HTR-8/SVneo (cell line): ENCODE results near the gene IFI27.

Experiments
- DNase-seq: peaks from one replicate; pipeline ENCODE4 v3.0.0; 2011; ENCODE audit warnings: low spot score, mixed read lengths; ENCODE audit not compliant: insufficient read length
- FAIRE-seq: peaks from 2 replicates; lab custom pipeline; 2011; peaks lifted over from hg19 to GRCh38; lab: Jason Lieb, UNC

The IFI27 gene

DNA sequence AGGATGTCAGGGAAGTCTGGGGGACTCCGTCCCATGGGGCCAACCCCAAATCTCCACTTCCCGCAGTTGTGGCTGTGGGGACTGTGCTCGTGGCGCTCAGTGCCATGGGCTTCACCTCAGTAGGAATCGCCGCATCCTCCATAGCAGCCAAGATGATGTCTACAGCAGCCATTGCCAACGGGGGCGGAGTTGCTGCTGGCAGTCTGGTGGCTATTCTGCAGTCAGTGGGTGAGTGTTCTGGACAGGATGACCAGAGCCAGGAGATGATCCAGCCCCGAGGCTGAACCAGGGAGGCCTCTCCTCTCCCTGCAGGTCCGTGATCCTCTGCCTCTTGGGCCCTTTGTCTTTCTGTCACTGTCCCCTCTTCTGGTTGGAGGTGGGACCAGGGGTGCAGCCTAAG, 8.8 kb upstream of the IFI27 start:
- FAIRE-seq (no peak), DNase-seq (no peak)

DNA sequence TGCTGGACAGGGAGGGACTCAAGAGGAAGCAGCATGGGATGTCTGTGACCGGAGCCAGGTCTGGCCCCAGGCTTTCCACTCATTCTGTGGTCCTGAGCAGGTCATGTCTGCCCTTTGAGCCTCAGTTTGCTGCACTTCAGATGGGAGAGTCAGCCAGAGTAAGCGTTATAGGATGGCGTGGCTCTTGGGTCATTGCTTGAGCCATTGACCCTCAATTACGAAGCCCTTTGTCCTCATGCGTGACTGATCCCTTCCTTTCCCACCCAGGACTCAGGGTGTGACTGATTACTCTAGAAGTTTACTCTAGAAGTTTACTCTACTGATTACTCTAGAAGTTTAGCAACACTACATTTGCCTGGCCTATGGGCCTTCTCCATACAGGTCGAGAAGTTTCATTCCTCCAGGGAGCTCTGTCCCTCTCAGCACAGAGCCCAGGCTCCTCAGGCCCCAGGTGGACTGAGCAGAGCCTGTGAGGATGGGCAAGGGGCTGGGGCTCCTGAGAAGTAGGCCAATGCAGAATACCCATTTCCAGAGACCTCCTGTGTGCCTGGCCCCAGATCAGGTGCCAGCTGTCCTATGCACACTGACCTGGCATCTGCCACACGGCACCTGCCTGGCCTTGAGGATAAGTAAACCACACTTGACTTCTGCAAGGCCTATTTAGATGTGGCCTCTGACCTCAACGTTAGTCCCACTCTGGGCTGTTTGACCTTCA, 7.6 kb upstream of the IFI27 start:
- FAIRE-seq (no peak), DNase-seq (no peak)

DNA sequence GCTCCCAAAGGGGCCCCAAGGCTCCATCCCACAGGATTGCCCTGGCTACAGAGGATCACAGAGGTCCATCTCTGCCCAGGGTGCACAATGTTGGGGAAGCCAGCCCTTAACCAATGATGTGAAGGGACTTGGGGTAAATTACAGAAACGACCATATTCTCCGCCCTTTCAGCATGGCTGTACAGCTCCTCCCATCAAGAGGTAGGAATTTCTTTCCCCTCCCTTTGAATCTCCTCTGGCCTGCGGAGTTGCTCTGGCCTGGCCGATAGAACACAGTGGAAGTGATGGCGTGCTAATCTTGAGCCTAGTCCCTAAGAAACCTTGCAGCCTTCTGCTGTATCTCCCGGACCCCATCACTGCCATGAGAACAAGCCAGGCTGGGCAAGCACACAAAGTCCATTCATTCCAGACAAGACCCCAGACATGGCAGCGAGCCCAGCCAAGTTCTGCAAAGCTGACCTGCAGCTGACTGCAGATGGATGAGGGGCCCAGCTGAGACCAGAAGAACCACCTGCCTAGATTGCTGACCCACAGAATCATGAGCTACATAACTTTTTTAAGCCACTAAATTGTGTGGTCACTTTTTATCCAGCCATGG, 6.9 kb upstream of the IFI27 start:
- DNase-seq (no peak), FAIRE-seq (no peak)

DNA sequence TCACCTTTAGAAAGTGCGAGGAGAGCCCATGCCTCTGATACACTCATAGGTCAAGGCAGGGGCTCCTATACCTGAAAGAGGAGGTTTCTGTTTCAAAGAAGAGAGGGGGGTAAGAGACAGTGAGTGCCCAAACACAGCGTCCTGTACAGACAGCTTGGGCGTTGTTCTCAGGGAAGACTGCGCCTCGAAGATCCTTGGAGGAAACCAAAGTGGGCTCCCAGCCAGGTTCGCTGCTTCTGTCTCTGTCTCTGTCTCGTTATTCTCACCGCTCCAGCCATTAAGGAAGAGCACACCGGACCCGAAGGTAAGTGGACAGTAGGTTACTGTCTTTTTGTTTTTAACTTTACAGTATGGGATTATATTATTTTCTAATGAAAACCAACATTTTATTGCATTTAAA, 5.8 kb upstream of the IFI27 start:
- no peak for FAIRE-seq
- no peak for DNase-seq

DNA sequence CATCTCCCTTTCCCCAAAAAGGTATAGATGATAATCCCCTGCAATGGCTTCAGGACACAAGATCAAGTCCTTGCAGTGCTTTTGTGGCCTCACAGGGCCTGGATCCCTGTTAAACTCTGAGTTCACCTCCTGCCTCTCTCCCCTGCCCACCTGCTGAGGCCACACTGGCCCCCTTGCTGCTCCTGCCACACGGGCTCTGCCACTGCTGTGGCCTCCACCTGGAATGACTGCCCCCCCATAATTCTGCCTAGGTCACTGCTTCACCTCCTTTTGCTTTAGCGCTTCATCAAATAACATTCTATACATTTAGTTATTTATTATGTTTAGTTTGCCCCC, 653 bp upstream of the IFI27 start:
- DNase-seq (no peak), FAIRE-seq (no peak)

DNA sequence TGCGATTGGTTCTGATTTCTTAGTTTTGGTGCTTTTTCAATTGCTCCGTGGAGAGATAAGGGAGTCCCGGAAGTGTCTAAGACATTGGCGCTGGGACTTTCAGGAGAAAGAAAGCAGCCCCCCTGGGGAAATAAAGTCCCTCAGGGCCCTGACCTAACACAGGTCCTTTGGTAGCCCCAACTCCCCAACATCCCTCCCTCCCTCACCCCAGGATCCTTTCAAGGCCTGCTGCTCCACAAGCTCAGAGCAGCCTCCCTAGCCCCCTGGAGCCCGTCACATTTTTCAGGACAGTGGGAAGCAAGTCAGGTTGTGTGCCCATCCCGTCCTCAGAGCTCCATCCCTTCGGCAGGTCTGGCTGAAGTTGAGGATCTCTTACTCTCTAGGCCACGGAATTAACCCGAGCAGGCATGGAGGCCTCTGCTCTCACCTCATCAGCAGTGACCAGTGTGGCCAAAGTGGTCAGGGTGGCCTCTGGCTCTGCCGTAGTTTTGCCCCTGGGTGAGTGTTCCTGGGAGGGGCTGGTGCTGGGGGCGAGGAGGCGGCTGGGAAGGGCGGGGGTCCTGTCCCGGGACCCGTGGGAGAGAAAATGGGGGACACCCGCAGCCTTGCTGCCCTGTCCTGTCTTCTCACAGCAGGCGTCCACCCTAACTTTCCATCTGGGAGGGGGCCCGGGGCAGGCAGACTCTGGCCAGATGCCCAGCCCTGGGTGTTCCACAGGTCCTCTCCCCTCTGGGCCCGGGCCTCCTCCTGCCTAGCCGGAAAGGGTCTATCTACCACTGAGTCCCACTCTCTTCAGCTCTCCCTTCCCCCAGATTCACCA, 950 bp downstream of the IFI27 start:
- no peak for DNase-seq
- FAIRE-seq: no peak

DNA sequence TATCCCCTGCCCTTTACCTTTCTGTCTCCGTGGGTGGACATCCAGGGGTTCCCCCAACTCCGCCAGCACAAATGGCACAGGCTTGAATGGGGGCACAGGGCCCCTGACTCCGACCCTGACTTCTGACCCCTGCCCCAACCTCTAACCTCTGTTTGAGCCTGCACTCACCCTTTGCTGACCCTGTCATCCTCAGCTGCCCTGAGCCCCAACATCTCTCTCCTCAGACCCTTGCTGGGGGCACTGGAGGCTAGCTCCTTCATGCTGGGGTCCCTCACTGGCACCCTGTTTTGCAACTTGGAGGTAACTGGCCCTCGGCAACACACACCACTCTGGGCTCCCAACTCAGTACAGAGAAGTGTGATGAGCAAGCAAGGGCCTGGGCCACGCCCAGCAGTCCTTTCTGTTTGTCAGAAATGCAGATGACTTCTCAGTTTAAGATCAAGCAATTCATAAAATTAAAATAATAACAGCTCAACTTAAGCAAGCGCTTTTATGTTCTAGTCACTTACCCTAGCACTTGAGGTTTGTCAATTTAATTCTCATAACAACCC, 2.1 kb downstream of the IFI27 start:
- DNase-seq (no peak), FAIRE-seq (no peak)

DNA sequence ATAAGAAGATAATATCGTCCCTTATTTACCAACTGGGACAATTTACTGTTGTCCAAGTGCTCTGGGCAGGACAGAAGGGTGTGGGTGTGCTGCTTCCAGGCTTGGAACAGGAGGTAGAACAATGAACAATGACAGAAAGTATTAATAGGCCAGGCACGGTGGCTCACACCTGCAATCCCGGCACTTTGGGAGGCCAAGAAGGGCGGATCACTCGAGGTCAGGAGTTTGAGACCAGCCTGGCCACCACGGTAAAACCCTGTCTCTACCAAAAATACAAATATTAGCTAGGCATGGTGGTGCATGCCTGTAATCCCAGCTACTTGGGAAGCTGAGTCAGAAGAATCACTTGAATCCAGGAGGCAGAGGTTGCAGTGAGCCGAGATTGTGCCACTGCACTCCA, 2.5 kb downstream of the IFI27 start:
- DNase-seq (no peak), FAIRE-seq (no peak)

DNA sequence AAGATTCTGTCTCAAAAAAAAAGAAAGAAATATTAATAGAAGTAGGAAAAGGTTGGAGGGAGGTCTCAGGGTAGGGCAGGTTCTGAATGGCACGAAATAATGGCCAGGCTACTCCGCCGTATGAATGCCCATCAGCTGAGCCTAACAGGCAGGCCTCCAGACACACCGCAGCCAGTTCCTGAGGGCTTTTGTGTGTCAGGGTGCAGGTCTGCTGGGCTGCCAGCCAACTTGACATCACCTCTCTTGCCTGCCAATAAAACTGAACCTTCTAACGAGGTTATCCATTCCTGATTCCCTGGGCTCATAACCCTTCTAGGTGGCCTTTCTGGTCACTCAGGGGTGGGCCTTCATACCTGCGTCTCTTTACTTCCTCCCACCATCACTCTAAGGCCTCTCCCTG, 3.0 kb downstream of the IFI27 start:
- DNase-seq: no peak
- no peak for FAIRE-seq

DNA sequence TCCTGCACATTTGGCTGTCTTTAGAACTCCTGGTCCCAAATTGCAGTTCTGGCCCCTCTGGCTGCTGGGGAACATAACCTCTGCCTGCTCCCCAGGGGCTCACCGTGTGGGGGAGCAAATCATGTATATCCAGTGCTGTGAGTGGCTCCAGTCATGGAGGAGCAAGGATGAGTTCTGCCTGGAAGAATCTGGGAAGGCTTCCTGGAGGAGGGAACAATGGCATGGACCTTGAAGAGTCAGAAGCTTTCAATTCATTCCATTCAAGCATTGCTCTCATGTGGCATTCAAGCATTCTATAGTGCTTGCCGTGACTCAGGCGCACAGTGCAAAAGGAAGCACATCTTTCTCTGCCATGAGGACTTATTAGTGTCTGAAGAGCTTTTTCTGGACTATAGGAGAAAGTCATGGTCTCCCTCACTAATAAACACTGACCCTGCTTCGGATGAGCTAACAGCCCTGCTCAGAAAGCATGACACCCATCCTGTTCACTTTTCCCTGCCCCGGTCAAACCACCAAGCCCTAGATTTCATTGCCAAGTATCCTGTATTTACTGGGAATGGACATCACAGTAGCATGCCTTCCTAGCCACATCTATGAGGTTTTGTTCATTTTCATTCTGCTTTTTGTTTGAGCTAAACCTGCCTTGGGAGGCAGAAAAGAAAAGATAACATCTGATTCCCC, 3.5 kb downstream of the IFI27 start:
- no peak for FAIRE-seq
- no peak for DNase-seq

DNA sequence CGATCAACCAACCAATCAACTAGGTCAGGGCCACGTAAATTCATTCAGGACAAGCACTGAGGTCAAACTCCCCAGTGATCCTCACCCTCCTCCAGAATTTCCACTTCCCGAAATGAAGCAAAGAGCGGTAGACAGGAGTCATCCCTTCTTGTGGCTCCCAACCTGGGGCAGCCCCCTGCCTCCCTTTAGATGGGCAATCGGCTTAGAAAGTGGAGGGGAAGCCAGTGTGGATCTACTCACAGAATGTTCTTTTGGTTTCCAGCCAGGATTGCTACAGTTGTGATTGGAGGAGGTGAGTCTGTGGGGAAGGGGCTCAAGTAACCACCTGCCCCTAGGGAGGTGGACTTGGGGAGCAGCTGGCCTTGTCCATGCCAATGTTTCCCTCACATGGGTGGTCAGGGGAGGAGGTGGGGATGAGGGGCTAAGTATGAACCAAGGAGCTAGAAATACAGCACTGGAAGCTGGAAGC, 4.1 kb downstream of the IFI27 start:
- FAIRE-seq: no peak
- DNase-seq: no peak

DNA sequence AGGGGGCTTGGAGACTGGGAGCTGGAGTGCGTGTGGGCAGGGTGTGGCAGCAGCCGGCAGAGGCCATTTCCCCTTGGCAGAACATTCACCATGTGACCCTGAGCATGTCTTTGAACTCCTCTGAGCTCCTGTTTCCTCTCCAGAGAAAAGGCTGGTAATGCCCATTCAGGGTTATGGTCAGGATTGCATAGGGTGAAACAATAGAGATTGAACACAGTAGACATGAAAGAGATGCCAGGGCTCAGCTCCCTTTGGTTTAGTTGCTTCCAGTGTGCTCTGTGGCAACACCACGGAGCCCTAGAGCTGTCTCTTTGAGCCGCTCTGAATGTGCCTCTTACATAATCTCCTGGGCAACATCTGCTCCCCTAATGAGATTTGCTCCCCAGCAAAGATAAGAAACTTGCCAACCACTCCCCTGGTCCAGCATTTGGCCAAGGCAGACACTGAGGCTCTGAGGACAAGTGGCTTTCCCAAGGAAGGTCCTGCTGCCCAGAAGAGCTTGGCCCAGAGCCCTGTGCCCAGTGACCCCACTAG, 4.6 kb downstream of the IFI27 start:
- DNase-seq: no peak
- no peak for FAIRE-seq

DNA sequence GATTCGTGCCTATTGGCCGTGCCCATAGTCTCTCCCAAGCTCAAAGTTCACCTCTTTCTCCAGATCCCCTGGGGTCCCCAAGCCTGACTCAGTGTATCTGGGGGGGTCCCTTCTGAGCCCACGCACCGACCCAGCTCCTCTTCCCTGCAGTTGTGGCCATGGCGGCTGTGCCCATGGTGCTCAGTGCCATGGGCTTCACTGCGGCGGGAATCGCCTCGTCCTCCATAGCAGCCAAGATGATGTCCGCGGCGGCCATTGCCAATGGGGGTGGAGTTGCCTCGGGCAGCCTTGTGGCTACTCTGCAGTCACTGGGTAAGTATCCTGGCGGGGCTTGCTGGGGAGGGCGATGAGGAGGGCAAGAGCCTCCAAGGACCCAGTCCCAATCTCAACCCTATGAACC, 5.1 kb downstream of the IFI27 start:
- FAIRE-seq (no peak), DNase-seq (no peak)

DNA sequence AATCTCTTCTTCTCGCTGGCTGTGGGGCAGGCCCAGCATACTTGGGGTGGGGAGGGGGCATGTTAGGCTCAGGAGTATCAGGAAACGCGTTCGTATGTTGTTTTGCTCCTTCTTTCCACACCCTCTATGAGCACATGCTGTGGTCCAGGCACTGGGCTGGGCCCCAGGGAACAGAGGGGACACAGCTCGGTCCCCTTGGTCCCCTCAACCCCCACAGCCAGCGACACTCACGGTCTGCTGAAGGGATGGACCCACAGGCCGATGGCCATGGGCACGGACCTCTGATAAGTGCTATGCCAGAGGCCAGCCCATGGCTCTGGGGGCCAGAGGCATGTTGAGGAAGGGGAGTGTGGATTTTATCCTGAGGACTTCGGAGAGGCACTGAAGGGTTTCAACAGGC, 6.2 kb downstream of the IFI27 start:
- DNase-seq (no peak), FAIRE-seq (no peak)

DNA sequence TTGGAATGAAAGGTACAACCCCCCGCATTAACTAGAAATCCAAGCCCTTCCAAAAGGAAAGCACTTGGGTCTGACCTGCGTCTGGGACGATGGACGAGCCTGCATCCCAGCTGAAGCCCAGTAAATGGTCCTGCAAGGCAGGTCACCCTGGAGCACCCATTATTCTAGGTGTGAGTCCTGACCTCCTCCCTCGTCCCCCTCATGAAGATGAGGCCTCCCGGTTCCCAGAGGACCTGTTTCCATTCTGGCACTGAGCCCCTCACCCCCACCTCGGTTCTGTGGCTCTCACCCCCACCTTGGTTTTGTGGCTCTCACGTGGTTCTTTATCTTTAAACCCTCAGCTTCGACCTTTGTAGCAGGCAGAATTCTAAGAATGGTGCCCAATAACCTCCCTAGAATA, 7.3 kb downstream of the IFI27 start:
- FAIRE-seq (no peak), DNase-seq (no peak)

DNA sequence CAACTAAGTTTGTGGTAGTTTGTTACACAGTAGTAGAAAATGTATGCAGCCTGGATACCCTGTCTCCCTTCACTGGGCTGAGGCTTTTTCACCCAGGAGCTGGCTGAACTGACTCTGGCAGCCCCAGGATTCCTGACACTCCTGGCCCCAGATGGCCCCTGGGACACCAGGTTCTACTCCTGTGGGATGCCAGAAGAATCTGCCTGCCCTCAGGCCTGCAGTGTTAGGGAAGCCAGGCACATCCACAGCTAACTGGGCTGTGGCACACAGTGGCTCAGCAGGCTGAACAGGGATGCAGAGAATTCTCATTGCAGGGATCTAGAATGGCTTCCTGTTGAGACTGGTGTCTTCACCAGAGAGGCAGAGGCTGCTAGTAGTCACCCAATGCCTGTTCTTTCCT, 8.5 kb downstream of the IFI27 start:
- FAIRE-seq (no peak), DNase-seq (no peak)

DNA sequence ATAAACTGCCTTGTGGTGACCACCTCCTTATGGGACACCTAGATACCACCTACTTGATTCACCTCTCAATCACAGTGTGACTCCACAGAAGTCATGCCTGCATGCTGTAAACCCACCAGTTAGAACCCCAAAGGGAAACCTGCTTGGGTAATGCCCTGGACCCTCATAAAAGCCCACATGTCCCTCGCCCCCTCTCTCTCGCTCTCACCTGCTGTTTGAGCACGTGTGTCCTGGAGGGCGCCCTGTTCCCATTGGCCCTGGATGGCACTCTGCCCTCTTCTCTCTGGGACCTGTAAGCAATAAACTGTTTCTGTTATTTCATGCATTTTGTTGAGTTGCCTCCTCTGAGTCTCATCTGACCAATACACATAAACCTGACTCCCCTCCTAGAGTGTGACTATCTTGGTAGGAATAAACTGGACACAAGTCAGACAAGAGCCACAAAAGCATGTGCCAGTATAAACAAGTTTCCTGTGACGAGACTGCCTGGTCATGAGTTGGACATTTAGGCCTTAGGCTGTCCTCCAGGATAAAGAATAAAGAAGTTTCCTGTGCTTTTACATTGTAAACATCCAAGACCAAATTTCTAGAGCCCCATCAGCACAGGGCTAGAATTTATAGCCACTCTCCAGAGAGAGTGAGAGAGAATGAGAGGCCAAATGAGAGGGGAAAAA, 10.3 kb downstream of the IFI27 start:
- DNase-seq (no peak), FAIRE-seq (no peak)

DNA sequence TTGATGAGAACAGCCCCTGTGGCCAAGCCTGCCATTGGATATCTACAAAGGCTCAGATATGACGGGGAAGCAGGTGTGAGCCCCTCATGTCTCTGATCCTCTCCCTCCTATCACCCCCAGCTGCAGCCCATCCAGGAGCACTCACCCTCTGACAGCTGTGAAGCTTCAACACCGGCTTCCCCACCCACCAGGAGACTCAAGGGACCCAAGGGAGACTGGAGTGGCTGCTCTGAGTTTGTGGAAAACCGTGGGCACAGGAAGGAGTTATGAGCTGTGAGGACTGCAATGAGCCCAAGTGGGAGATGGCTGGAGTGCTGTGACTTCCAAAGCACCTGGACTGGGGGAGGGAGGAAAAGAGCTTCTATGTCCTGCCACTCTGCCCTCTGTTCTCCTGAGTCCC, 10.9 kb downstream of the IFI27 start:
- FAIRE-seq: no peak
- no peak for DNase-seq

DNA sequence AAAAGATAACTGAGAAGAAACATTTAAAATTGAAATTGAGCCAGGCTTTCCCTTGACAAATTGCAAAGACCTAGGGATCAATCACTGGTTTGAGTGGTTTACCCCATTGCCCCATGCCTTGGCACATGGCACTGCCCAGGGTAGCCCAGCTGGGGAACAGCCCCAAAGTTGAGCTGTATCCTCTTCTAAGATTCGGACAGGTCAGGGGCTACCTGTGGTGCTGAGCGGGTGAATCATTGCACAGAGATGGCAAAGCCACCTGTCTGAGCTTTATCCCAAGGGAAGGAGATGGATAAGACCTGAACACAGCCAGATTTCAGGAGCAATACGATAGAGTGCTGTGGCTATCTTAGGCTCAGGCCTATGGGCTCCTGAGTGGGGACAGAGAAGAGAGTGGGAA, 11.9 kb downstream of the IFI27 start:
- no peak for DNase-seq
- no peak for FAIRE-seq

DNA sequence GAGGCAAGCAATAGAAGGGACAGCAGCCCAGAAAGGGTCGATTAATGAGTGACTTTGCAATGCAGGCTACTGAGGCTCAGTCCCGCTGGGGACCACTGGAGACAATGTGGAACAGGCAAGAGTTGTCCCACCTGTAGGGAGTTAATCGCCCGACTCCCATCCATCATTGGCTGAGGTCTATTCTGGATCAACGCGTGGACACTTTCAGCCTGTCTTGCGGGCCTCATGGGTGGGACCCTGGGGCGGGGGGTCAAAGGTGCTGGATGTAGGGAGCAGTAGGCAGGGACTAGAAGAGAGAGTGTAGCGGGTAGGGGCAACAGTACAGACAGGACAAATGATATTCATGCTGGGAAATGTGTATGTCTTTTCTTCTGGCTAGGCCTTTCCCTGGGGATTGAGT, 12.8 kb downstream of the IFI27 start:
- FAIRE-seq (no peak), DNase-seq (no peak)
